ENCODE data around the gene RNF40.

Gene RNF40

DNA sequence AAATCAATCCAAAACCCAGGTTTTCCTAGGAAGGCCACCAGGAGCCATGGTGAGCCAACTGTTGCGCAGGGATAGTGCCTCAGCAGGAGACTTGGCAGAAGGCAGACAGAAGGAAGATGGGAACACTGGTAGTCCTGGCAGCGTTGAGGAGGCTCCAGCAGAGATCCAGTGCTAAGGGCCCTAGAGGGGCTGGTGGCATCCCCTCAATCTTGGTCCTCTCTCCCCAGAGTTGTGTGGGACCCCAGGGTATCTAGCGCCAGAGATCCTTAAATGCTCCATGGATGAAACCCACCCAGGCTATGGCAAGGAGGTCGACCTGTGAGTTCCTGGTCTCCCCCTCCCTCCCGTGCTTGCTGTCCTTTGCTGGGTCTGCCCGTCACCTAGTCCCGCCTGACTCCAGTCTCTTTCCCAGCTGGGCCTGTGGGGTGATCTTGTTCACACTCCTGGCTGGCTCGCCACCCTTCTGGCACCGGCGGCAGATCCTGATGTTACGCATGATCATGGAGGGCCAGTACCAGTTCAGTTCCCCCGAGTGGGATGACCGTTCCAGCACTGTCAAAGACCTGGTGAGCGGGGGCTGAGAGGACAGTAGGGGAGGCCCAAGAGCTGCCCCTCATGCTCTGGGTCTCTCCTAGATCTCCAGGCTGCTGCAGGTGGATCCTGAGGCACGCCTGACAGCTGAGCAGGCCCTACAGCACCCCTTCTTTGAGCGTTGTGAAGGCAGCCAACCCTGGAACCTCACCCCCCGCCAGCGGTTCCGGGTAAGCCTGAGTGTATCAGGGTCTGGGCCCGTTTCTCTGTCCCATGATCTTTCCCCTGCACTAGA lies 6.0 kb upstream of the RNF40 start:
- Histone ChIP-seq H2AFZ (ENCODE audit: low read length) (no peak overlapping the region), H3K79me2 (ENCODE audit: low read length) (no peaks in the 10 kb centered on the region), H3K9me3 (replicated peaks; ENCODE audit: insufficient read depth, low read length) (no peaks in the 10 kb centered on the region), H3K9me2 (replicated peaks; ENCODE audit: insufficient read depth, low read length) (no peaks in the 10 kb centered on the region), H3K4me2 (ENCODE audit: low read depth, low read length) (no peak overlapping the region), H3K27ac (ENCODE audit: low read length) (no peak overlapping the region), H3F3A (ENCODE audit: insufficient read depth, low read length) (no peaks in the 10 kb centered on the region), H4K20me1 (ENCODE audit: insufficient read depth, low read length) (no peaks in the 10 kb centered on the region), H3K4me3 (ENCODE audit: low read length) (no peak overlapping the region), H3K27me3 (replicated peaks; ENCODE audit: insufficient read depth, low read length) (no peaks in the 10 kb centered on the region), H3K9ac (ENCODE audit: low read length) (no peak overlapping the region), H3K4me1 (ENCODE audit: low read length) (peaks cover 8% of the 10 kb centered on the region; the same call in 1 of the 2 replicates), H3K36me3 (replicated peaks; ENCODE audit: insufficient read depth, low read length) (no peaks in the 10 kb centered on the region)
- no peak for TF ChIP-seq EZH2phosphoT487 (IDR thresholded peaks at IDR 0.05; ENCODE audit: low read length)
- TF ChIP-seq EZH2 (optimal IDR thresholded peaks at IDR 0.05; ENCODE audit: low read depth, low read length): no peak
- TF ChIP-seq, protein P1, sequence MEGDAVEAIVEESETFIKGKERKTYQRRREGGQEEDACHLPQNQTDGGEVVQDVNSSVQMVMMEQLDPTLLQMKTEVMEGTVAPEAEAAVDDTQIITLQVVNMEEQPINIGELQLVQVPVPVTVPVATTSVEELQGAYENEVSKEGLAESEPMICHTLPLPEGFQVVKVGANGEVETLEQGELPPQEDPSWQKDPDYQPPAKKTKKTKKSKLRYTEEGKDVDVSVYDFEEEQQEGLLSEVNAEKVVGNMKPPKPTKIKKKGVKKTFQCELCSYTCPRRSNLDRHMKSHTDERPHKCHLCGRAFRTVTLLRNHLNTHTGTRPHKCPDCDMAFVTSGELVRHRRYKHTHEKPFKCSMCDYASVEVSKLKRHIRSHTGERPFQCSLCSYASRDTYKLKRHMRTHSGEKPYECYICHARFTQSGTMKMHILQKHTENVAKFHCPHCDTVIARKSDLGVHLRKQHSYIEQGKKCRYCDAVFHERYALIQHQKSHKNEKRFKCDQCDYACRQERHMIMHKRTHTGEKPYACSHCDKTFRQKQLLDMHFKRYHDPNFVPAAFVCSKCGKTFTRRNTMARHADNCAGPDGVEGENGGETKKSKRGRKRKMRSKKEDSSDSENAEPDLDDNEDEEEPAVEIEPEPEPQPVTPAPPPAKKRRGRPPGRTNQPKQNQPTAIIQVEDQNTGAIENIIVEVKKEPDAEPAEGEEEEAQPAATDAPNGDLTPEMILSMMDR (IDR thresholded peaks at IDR 0.05; ENCODE audit: low read length): no peak
- DNase-seq: no peak

DNA sequence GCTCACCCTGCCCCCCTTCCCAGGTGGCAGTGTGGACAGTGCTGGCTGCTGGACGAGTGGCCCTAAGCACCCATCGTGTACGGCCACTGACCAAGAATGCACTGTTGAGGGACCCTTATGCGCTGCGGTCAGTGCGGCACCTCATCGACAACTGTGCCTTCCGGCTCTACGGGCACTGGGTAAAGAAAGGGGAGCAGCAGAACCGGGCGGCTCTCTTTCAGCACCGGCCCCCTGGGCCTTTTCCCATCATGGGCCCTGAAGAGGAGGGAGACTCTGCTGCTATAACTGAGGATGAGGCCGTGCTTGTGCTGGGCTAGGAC lies 5.4 kb upstream of the RNF40 start:
- no peak overlapping the region for H3K4me3 ChIP-seq (ENCODE audit: low read length)
- H3K9me3 ChIP-seq (replicated peaks; ENCODE audit: insufficient read depth, low read length): no peaks in the 10 kb centered on the region
- H3K4me1 ChIP-seq (ENCODE audit: low read length): peaks cover 8% of the 10 kb centered on the region; the same call in 1 of the 2 replicates
- H3K9me2 ChIP-seq (replicated peaks; ENCODE audit: insufficient read depth, low read length): no peaks in the 10 kb centered on the region
- no peaks in the 10 kb centered on the region for H3K79me2 ChIP-seq (ENCODE audit: low read length)
- TF ChIP-seq, protein P1 (IDR thresholded peaks at IDR 0.05; ENCODE audit: low read length): no peak
- TF ChIP-seq EZH2phosphoT487 (IDR thresholded peaks at IDR 0.05; ENCODE audit: low read length) (no peak), EZH2 (optimal IDR thresholded peaks at IDR 0.05; ENCODE audit: low read depth, low read length) (no peak)
- H3K36me3 ChIP-seq (replicated peaks; ENCODE audit: insufficient read depth, low read length): no peaks in the 10 kb centered on the region
- no peaks in the 10 kb centered on the region for H4K20me1 ChIP-seq (ENCODE audit: insufficient read depth, low read length)
- no peak overlapping the region for H3K4me2 ChIP-seq (ENCODE audit: low read depth, low read length)
- no peak for DNase-seq
- H3K27ac ChIP-seq (ENCODE audit: low read length): no peak overlapping the region
- H3K27me3 ChIP-seq (replicated peaks; ENCODE audit: insufficient read depth, low read length): no peaks in the 10 kb centered on the region
- H3F3A ChIP-seq (ENCODE audit: insufficient read depth, low read length): no peaks in the 10 kb centered on the region
- no peak overlapping the region for H2AFZ ChIP-seq (ENCODE audit: low read length)
- H3K9ac ChIP-seq (ENCODE audit: low read length): no peak overlapping the region

DNA sequence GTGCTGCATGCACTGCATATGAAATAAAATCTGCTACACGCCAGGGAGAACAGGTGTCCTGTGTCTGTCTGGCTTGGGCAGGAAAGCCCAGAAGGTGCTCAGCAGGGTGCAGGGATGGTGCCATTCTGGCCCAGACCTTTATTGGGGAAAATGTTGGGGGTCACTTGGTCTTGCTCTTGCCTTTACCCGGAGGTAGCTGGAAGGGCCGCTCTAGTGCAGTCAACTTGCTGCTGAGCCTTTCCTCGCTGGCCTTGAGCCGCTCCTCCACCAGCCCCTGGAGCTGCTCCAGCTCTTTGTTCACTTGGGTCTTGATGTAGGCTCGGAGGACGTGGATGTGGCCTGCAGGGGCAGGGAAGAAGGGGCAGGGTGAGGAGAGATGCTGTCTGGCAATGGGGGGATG lies 4.8 kb upstream of the RNF40 start:
- no peak overlapping the region for H2AFZ ChIP-seq (ENCODE audit: low read length)
- no peak overlapping the region for H3K27ac ChIP-seq (ENCODE audit: low read length)
- H3K9me2 ChIP-seq (replicated peaks; ENCODE audit: insufficient read depth, low read length): no peaks in the 10 kb centered on the region
- peaks cover 2% of the 10 kb centered on the region for H3K79me2 ChIP-seq (ENCODE audit: low read length)
- DNase-seq: no peak
- no peak for TF ChIP-seq EZH2 (optimal IDR thresholded peaks at IDR 0.05; ENCODE audit: low read depth, low read length)
- TF ChIP-seq, protein P1 (IDR thresholded peaks at IDR 0.05; ENCODE audit: low read length): no peak
- no peak for TF ChIP-seq EZH2phosphoT487 (IDR thresholded peaks at IDR 0.05; ENCODE audit: low read length)
- no peaks in the 10 kb centered on the region for H3K27me3 ChIP-seq (replicated peaks; ENCODE audit: insufficient read depth, low read length)
- H3K9ac ChIP-seq (ENCODE audit: low read length): no peak overlapping the region
- no peak overlapping the region for H3K4me3 ChIP-seq (ENCODE audit: low read length)
- H3K36me3 ChIP-seq (replicated peaks; ENCODE audit: insufficient read depth, low read length): no peaks in the 10 kb centered on the region
- H4K20me1 ChIP-seq (ENCODE audit: insufficient read depth, low read length): no peaks in the 10 kb centered on the region
- H3F3A ChIP-seq (ENCODE audit: insufficient read depth, low read length): no peaks in the 10 kb centered on the region
- no peaks in the 10 kb centered on the region for H3K9me3 ChIP-seq (replicated peaks; ENCODE audit: insufficient read depth, low read length)
- peaks cover 8% of the 10 kb centered on the region; the same call in 1 of the 2 replicates for H3K4me1 ChIP-seq (ENCODE audit: low read length)
- no peak overlapping the region for H3K4me2 ChIP-seq (ENCODE audit: low read depth, low read length)

Measured in MM.1S (cell line).